Muscle of leg (tissue), 16 donors: ENCODE data around the gene EID3. TPM values are rescaled to one million over a fixed set of nuclear protein-coding genes. Genes with fewer than 3 reads are reported as not detected.
"Not testable (repeated sequence)": the region's sequence is repeated elsewhere in the genome, so short reads cannot be mapped to it uniquely, and the experiment has no call there.

Experiments
- DNase-seq: peaks from one replicate; pipeline ENCODE4 v3.0.0; 2013
- H3K27ac ChIP-seq: one replicate; pipeline ENCODE4 v1.5.1; 2013; ENCODE audit warnings: mild to moderate bottlenecking, low read length, control low read depth
- H3K27me3 ChIP-seq: one replicate; pipeline ENCODE4 v1.6.1; 2013; ENCODE audit warnings: low read length; ENCODE audit not compliant: control insufficient read depth, insufficient read depth
- H3K36me3 ChIP-seq: one replicate; pipeline ENCODE4 v1.6.1; 2013; ENCODE audit warnings: low read length; ENCODE audit not compliant: control insufficient read depth, insufficient read depth
- H3K4me1 ChIP-seq: one replicate; pipeline ENCODE4 v1.6.1; 2013; ENCODE audit warnings: low read length; ENCODE audit not compliant: control insufficient read depth, insufficient read depth
- H3K4me3 ChIP-seq: one replicate; pipeline ENCODE4 v1.5.1; 2013; ENCODE audit warnings: low read length, control low read depth
- H3K9me3 ChIP-seq: replicated peaks from 2 replicates; pipeline ENCODE4 v1.6.1; 2013; ENCODE audit warnings: low read depth, low read length; ENCODE audit not compliant: control insufficient read depth
- WGBS: methylation state at CpG from one replicate; pipeline ENCODE4 v1.1.5; 2013; ENCODE audit warnings: missing lambda C conversion rate; ENCODE audit not compliant: insufficient coverage; 5-methylcytosine and 5-hydroxymethylcytosine counted together
- long read RNA-seq, 11 donors: transcript quantifications; one replicate each; lab custom pipeline, GENCODE V29; 2026
- polyA plus RNA-seq, 8 donors: library from polyadenylated mRNA; unstranded; fragments of 120-200 nt; gene quantifications; one replicate each; pipeline versions ENCODE4 v1.2.1 to v1.2.3, GENCODE V29; 2013; ENCODE audit warnings: inconsistent platforms in 1 of 8, low replicate concordance in 1 of 8; ENCODE audit not compliant: insufficient read length in 8 of 8, insufficient read depth in 1 of 8
- total RNA-seq: library from RNA; stranded (reverse); fragments of 120-200 nt; gene quantifications from one replicate; pipeline ENCODE4 v1.2.4, GENCODE V29; 2013

The EID3 gene
- 2.7 TPM for total RNA-seq
- polyA plus RNA-seq, result 1 to 10 TPM; 1.5 to 4.2 (median 2.6) TPM
- long read RNA-seq, donor 1, result 0 reads
- long read RNA-seq, donor 2, result 0 reads
- long read RNA-seq, donor 3, partial matches to known transcripts, result 0 of 1 reads
- long read RNA-seq, donor 3, other reads (novel, unspliced or antisense), result 0 of 1 reads
- long read RNA-seq, donor 4, partial matches to known transcripts, result 0 of 2 reads
- long read RNA-seq, donor 4, other reads (novel, unspliced or antisense), result 0 of 2 reads
- long read RNA-seq, donor 5, partial matches to known transcripts, result 0 of 2 reads
- long read RNA-seq, donor 5, other reads (novel, unspliced or antisense), result 0 of 2 reads
- long read RNA-seq, donor 6, partial matches to known transcripts, result 0 of 1 reads
- long read RNA-seq, donor 6, other reads (novel, unspliced or antisense), result 0 of 1 reads
- long read RNA-seq, donor 7, partial matches to known transcripts, result 0 of 2 reads
- long read RNA-seq, donor 7, other reads (novel, unspliced or antisense), result 0 of 2 reads
- long read RNA-seq, donor 8, partial matches to known transcripts, result 0 of 1 reads
- long read RNA-seq, donor 8, other reads (novel, unspliced or antisense), result 0 of 1 reads
- long read RNA-seq, donor 9, partial matches to known transcripts, result 0 of 2 reads
- long read RNA-seq, donor 9, other reads (novel, unspliced or antisense), result 0 of 2 reads
- long read RNA-seq, donor 10, partial matches to known transcripts, result 0 of 2 reads
- long read RNA-seq, donor 10, other reads (novel, unspliced or antisense), result 0 of 2 reads
- long read RNA-seq, donor 11, partial matches to known transcripts, result 0 of 3 reads
- long read RNA-seq, donor 11, other reads (novel, unspliced or antisense), result 0 of 3 reads

DNA sequence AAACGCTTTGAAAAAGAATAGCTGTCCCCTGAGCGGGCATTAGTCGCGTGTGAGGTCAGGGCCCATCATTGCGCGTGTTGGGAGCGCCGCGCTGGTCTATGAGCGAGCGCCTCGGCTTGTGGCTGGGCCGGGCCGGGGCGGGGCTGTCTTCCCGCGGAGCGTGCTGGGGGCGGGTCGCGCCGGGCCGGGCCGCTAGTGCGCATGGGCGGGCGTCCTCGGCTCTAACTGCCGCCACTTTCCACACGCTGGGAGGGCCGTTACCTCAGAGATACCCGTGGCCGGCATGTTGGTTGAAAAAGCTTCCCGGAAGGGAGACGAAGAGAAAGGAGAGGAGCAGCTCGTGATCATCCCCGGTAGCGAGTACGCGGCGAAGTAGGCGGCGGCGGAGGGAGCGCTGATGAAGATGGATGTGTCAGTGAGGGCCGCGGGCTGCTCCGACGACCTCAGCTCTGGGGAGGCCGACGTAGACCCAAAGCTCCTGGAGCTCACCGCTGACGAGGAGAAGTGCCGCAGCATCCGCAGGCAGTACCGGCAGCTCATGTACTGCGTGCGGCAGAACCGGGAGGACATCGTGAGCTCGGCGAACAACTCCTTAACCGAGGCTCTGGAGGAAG lies at the start of gene EID3:
Gene EID3 (plus strand): TSS at position 202 of the 614 bp plus-strand sequence. CDS start 196 bp downstream, at position 398.
- Histone ChIP-seq H3K27ac (peak within 1 kb of the TSS; percentile 87), H3K4me3 (peak within 1 kb of the TSS; percentile 67), H3K36me3 (no peaks in the 10 kb centered on the region), H3K9me3 (no peaks in the 10 kb centered on the region), H3K4me1 (peaks cover 12% of the 10 kb centered on the region), H3K27me3 (no peaks in the 10 kb centered on the region)
- WGBS, result 8% methylated on average over 63 of the region's 63 CpGs
- DNase-seq, result peak; percentile 94

DNA sequence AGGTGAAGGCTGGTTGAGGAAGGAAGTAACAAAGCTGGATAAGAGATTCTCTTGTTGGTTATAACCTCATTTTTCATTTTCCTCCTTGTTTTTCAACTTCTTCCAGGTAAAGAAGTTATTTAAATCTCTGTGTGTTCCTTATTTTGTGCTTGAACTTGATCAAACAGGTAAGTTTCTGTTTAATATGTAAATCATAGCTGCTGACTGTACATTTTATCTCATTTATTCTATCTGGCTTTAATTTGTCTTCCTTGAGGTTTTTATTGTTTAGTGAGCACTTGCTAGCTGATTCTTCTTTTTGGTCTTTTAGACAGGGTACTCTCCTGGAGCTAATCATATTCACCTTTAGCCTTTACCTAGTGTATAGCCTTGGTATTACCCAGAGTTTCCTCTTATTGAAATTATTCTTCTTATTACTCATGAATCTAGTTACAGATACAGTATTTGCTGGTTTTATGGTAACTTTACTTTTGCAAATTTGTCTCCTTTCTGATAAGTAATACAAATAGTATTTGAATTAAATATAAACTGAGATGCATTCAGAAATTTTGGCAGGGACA lies 45.5 kb upstream of the EID3 start:
- Histone ChIP-seq H3K4me1 (no peaks in the 10 kb centered on the region), H3K4me3 (no peak overlapping the region), H3K9me3 (no peaks in the 10 kb centered on the region), H3K27ac (no peak overlapping the region), H3K27me3 (no peaks in the 10 kb centered on the region), H3K36me3 (no peaks in the 10 kb centered on the region)
- DNase-seq, result no peak

DNA sequence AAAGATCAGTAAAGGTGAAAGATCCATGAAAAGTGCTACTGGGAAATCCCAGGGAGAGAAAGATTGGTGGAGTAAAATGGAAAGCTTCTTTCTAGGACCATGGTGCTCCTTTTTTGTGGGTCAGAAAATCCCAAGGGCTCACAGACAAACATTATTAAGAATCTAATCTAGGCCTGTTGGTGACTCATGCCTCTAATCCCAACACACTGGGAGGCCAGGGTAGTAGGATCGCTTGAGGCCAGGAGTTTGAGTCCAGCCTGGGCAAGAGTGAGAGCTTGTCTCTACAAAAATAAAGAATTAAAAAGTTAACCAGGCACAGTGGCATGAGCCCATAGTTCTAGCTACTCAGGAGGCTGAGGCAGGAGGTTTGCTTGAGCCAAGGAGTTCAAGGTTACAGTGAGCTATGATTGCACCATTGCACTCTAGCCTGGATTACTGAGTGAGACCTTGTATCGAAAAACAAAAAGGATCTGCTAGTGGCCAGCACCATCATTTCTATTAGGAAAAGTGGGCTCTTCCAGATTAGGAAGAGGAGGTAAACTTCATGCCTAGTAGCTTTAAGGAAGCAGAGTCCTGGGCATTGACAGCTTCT lies 45.0 kb upstream of the EID3 start:
- no peaks in the 10 kb centered on the region for H3K4me1 ChIP-seq
- WGBS, result 100% methylated on average over 1 of the region's 2 CpGs
- DNase-seq, result no peak

DNA sequence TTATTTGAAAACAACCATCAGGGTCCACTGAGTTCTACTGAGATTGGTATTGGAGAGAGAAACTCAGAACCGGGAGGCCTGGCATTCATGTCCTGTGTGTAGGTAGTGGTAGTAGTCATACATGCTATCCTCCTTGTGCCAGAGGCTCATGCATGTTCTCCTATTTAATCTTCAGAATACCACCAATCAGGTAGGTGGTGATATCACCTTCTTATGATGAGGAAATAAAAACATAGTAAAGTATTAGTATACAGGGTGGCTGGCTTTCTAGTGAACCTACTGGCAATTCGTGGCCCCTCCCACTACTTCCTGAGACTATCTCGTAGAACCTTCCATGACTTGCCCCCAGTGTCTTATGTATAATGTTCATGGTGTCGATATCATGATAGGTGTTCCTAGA lies 40.5 kb upstream of the EID3 start:
- no CpG with 5 or more reads among the region's 4 CpGs for WGBS
- no peak for DNase-seq
- H3K9me3 ChIP-seq, result no peaks in the 10 kb centered on the region
- H3K27me3 ChIP-seq, result no peaks in the 10 kb centered on the region
- no peaks in the 10 kb centered on the region for H3K36me3 ChIP-seq
- no peak overlapping the region for H3K27ac ChIP-seq
- H3K4me1 ChIP-seq, result no peaks in the 10 kb centered on the region
- H3K4me3 ChIP-seq, result no peak overlapping the region

More for the DNA sequence above, 45.0 kb upstream of the EID3 start:
- Histone ChIP-seq H3K27me3 (no peaks in the 10 kb centered on the region), H3K36me3 (no peaks in the 10 kb centered on the region), H3K9me3 (no peaks in the 10 kb centered on the region), H3K4me3 (no peak overlapping the region), H3K27ac (no peak overlapping the region)

DNA sequence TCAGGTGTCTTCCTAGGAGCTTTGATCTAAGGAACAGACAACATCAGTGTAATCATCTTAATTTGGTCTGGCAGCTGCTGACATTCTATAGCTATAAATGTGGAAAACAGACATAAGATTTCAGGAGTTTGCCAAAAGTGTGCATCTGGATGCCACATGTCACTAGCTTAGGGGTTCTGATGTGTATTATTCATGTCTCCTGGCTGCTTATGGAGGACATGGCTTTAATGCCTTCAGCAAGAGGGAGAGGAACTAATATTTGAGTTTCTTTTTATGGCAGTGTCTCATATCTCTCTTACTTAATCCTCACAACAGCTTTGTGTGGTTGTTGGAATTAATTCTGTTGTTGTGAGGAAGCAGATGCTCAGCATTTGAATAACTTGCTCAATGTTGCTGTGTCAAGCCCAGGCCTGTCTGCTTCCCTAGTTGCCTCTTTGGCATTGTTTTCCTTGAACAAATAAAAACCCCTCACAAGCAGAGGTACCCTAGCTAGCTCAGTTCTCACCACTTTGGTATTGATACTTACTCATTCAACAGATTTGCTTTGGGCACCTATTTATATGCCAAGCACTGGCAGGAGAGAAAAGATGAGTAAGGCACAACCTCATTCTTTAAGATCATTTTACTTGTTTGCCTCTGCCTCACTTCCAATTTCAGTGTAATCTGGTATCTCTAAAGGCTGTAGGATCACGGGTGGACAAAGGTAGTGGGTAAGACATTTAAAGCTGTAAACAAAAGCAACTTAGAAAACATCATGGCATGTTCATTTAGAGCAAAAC lies 39.8 kb upstream of the EID3 start:
- no peak overlapping the region for H3K27ac ChIP-seq
- peak; percentile 18 for DNase-seq

DNA sequence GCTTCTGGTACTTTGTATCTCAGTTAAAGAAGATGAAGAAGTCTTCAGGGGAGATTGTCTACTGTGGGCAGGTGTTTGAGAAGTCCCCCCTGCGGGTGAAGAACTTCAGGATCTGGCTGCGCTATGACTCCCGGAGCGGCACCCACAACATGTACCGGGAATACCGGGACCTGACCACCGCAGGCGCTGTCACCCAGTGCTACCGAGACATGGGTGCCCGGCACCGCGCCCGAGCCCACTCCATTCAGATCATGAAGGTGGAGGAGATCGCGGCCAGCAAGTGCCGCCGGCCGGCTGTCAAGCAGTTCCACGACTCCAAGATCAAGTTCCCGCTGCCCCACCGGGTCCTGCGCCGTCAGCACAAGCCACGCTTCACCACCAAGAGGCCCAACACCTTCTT lies 38.1 kb upstream of the EID3 start:
- not testable (repeated sequence) for H3K9me3 ChIP-seq, DNase-seq, H3K4me1 ChIP-seq, H3K27ac ChIP-seq, H3K36me3 ChIP-seq, H3K27me3 ChIP-seq, H3K4me3 ChIP-seq
- WGBS, result 100% methylated on average over 3 of the region's 24 CpGs

More for the DNA sequence above, 39.8 kb upstream of the EID3 start:
- Histone ChIP-seq H3K36me3 (no peaks in the 10 kb centered on the region), H3K27me3 (no peaks in the 10 kb centered on the region), H3K4me3 (no peak overlapping the region), H3K4me1 (no peaks in the 10 kb centered on the region), H3K9me3 (no peaks in the 10 kb centered on the region)
- WGBS, result no CpG with 5 or more reads among the region's 1 CpG

DNA sequence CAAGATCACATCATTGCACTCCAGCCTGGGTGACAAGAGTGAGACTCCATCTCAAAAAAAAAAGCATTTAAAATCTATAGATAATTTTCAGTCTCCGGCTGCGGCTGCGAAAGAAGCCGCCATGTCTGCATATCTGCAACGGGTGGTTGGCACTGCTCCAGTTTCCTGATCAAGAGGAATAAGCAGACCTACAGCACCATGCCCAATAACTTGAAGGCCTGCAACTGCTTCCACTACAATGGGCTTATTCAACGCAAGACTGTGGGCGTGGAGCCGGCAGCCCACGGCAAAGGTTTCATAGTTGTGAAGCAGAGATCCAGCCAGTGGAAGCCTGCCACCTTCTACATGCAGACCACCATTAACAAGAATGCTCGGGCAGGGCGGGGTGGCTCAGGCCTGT lies 30.6 kb upstream of the EID3 start:
- no peaks in the 10 kb centered on the region for H3K9me3 ChIP-seq
- H3K4me1 ChIP-seq, result no peaks in the 10 kb centered on the region
- 92% methylated on average over 6 of the region's 11 CpGs for WGBS
- H3K27ac ChIP-seq, result no peak overlapping the region
- H3K27me3 ChIP-seq, result no peaks in the 10 kb centered on the region
- no peak overlapping the region for H3K4me3 ChIP-seq
- no peaks in the 10 kb centered on the region for H3K36me3 ChIP-seq
- DNase-seq, result no peak

DNA sequence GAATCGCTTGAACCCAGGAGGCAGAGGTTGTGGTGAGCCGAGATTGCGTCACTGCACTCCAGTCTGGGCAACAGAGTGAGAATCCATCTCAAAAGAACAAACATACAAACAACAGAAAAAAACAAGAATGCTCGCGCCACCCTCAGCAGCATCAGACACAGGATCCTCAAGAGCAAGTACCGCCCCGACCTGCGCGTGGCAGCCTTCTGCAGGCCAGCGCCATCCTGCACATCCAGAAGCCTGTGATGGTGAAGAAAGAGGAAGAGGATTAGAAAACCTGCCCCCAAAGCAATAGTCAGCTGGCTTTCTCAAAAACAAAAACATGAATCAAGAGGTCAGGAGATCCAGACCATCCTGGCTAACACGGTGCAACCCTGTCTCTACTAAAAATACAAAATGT lies 30.0 kb upstream of the EID3 start:
- Histone ChIP-seq H3K9me3 (no peaks in the 10 kb centered on the region), H3K4me1 (no peaks in the 10 kb centered on the region), H3K36me3 (no peaks in the 10 kb centered on the region), H3K27me3 (no peaks in the 10 kb centered on the region), H3K27ac (no peak overlapping the region), H3K4me3 (no peak overlapping the region)
- no peak for DNase-seq
- 96% methylated on average over 7 of the region's 11 CpGs for WGBS

DNA sequence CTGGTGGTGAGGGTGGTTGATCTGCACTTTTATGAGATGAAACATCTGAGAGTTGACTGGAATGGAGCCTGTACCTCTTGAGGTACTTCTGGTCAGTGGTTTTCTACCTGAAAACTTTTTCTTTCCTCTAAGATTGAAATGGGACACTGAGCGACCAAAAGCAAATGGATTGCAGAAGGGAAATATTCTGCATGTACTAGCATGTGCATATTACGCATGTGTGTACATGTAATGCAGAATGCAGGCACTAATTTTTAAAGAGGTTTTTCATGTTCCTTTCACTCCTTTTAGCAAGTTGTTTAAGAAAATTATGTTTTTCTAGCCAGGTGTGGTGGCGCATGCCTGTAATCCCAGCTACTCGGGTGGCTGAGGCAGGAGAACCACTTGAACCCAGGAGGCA lies 28.7 kb upstream of the EID3 start:
- no CpG with 5 or more reads among the region's 4 CpGs for WGBS
- H3K27ac ChIP-seq, result no peak overlapping the region
- no peak for DNase-seq
- H3K9me3 ChIP-seq, result no peaks in the 10 kb centered on the region
- no peaks in the 10 kb centered on the region for H3K27me3 ChIP-seq
- H3K36me3 ChIP-seq, result no peaks in the 10 kb centered on the region
- H3K4me3 ChIP-seq, result no peak overlapping the region
- H3K4me1 ChIP-seq, result no peaks in the 10 kb centered on the region
